Inferior parietal cortex (tissue), 1 donor: ENCODE data around the gene HCN3.

Source experiments
- DNase-seq: peaks from one replicate; pipeline ENCODE4 v3.0.0-alpha.2; 2016; ENCODE audit errors: extremely low spot score

Gene HCN3

GRCh38 chr1:155254228-155254713 is 23.0 kb upstream of the HCN3 start:
- no peak for DNase-seq

GRCh38 chr1:155254714-155255242 is 22.5 kb upstream of the HCN3 start:
- no peak for DNase-seq

DNA sequence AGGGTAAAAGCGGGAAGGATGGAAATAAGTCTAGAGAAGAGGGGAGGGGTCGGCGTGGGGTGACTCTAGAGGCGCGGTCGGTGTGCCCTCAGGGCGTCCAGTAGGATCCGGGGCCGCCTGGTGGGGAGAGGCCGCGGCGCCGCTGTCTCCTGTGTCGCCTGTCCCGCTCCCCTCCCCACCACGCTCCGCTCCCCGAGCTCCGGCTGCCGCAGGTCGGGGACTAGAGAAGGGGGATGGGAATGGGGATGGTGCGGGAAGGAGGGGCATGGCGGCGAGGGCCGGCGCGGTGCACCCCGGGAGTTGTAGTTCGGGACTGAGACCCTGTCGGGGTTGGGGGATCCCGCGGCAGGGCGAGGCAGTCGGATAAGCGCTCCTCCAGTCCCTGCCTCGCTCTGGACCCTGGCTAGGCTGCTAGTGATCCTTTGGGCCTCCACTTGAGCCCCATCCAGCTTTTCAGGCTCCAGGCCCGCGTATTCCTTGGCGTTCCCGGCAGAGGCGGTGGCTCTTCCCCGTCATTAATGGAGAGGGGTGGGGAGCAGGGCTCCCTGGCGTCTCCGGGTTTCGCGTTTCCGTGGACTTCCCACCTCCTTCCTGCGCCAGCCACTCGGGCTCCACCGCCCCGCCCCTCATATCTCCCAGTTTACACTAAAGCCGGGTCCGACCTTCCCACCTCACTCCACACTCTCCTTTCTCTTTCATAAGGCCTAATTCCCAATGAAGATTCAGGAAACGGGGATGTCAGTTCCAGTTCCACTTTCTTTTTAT is 21.8 kb upstream of the HCN3 start, which contains the start of gene ENTREP3:
ENTREP3 (minus strand) TSS at position 241 of the 765 bp plus-strand sequence. CDS start 606 bp downstream, outside the sequence.
- peak; percentile 86 for DNase-seq

DNA sequence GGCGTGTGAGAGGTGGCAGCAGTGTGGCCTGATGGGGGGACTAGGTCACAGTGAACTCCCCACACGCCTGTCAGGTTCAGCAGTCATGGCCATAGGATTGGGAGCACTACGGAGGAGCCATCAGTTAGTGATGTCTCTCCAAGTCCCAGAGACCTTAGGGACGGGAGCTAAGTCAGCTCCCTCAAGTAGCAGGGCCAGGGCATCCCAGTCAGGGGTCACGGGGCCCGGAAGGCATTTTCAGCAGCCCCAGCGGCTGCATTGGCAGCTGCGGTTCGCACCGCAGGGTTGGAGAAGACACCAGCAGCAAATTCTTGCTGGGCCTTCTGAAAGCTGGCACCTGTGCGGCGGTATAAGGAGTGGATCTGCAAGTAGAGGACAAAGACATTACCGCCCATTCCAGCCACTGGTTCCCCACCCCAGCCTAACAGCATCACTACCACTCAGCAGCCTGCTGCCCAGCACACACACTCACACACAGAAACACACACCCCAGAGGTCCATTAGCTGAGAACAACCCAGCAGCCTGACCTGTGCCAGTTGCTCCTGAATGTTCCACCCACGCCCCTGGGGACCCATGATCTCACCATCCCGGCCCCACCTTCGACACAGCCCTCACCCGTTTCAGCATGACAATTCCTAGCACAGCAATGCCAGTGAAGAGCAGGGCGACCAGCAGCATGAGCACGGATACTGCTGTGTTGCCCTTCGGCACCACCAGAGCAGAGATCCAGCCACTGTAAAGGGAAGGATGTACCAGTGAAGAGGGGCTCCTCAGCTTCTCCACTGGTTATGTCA is 21.0 kb upstream of the HCN3 start:
- DNase-seq: no peak

GRCh38 chr1:155260276-155260675 is 17.0 kb upstream of the HCN3 start:
- DNase-seq: no peak

DNA sequence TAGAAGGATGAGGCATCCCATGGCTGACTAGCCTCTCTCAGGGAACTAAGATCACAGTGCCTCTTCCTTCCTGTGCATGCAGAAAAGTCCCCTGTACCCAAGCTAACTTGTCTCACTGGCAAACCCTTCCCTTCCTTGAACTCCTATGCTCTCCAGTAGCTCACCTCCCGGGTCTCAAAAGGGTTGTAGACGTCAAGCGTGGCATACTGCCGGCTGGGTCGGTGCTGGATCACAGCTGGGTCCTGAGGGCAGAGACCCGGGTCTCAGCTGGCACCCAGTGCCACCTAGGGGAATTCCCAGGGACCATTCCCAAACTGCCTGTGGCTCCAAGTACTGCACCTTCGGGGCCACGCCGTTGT is 15.8 kb upstream of the HCN3 start:
- DNase-seq: no peak

GRCh38 chr1:155261852-155262673 is 15.2 kb upstream of the HCN3 start, which contains the start of gene SCAMP3:
SCAMP3 (minus strand) TSS chr1:155262360; CDS start chr1:155262151, 209 bp downstream.
- peak; percentile 99 for DNase-seq

GRCh38 chr1:155263067-155263466 is 14.2 kb upstream of the HCN3 start:
- no peak for DNase-seq

- DNase-seq: no peak
Measured at GRCh38 chr1:155266553-155266952, 10.7 kb upstream of the HCN3 start.

DNA sequence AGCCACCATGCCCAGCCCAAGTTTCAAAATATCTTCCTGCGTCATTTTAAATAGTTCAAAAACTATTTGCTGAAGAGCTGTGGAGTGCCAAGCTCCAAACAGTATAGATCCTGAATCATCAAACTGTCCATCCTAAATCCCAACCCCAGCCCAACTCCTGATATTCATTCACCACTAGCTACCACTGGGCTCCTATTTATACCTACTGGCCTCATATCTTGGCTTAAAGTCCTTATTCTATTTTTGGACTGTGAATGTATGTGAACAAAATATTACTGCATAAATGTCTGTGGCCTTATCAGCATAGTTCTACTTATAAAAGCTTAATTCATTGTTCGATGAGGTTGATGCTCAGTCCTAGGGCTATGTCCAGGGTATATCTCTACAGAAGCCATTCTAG is 9.9 kb upstream of the HCN3 start:
- no peak for DNase-seq

GRCh38 chr1:155268630-155269029 is 8.6 kb upstream of the HCN3 start:
- no peak for DNase-seq

GRCh38 chr1:155269381-155269780 is 7.9 kb upstream of the HCN3 start:
- DNase-seq: no peak

DNA sequence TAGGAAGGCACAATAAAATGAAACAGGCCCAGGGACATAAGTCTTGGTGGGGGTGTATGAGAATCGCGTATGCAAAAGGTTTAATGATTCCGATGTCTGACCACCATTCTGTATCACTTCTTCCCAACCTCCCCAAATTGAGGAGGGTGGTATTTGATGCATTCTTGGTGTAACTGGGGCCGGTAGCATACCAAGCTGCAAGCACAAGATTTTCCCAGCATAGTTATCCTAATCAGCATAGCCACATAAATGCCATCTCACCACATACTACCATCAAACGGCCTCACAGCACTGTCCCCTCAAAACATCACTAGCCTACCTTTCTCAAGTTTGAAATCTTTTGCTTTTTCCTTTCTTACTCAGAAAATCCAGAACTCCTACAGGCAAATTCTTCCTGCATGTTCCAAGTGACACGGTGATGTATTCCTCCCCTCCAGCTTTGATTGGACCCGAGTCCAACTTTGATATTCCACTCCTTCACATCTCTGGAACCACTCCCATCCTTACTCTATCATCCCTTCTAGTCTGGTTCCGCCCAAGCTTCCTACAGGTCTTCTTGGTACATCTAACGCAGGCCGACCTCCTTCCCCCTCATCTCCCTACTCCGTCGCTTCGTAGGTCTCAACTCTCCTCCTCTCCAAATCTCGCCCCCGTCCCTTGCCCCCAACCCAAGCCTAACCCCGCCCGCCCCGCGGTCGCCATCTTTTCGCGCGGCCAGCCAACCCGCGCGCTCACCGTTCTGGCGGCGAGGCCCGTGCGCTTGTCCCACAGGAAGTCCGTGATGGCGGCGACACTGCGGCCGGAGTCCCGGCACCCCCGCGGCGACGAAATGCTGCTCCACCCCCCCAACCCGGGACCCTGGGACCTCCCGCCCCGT is 4.6 kb upstream of the HCN3 start:
- no peak for DNase-seq

DNA sequence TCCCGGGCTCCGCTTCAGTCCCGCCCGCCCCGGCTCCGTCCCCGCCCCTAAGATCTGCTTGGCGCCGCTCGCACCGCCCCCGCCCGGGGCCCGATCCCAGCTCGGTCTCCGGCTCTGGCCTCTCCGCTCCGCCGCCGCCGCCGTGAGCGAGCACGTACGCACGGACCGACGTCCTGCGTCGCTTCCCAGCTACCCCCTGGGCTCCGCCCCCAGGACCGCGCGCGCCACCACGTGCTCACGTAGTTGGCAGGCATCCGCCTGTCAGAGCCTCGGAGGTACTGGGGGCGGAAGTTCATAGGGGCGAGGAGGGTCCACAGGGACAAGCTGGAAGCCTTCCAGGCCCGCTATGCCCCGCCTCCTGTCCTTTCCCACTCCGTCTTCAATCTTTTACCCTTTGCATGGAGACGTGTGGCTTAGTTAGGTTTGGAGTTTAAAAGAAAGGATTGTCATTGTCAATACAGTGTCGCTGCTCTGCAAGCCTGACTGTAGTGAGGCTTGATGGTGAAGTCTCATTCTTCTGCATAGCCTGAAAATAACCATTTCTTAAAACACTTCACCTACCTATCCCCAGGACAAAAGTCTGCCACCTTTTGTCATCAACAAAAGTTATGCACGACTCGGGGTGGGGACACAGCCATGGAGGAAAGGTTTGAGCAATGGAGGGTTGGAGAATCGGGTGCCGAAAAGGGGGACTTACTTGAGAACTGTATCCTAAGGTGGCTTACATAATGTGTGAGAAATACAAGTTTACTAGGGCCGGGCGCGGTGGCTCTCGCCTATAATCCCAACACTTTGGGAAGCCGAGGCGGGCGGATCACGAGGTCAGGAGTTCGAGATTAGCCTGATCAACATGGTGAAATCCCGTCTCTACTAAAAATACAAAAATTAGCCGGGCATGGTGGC is 3.7 kb upstream of the HCN3 start, which contains the start of gene CLK2:
CLK2 (minus strand) TSS at position 162 of the 903 bp plus-strand sequence. CDS start 2,527 bp downstream, outside the sequence.
- peak; percentile 93 for DNase-seq

GRCh38 chr1:155277902-155278688 is 832 bp downstream of the HCN3 start:
- no peak for DNase-seq

- DNase-seq: peak; percentile 13
Measured at GRCh38 chr1:155278689-155279160, 1.5 kb downstream of the HCN3 start.

- no peak for DNase-seq
Measured at GRCh38 chr1:155279268-155279667, 2.0 kb downstream of the HCN3 start.

DNA sequence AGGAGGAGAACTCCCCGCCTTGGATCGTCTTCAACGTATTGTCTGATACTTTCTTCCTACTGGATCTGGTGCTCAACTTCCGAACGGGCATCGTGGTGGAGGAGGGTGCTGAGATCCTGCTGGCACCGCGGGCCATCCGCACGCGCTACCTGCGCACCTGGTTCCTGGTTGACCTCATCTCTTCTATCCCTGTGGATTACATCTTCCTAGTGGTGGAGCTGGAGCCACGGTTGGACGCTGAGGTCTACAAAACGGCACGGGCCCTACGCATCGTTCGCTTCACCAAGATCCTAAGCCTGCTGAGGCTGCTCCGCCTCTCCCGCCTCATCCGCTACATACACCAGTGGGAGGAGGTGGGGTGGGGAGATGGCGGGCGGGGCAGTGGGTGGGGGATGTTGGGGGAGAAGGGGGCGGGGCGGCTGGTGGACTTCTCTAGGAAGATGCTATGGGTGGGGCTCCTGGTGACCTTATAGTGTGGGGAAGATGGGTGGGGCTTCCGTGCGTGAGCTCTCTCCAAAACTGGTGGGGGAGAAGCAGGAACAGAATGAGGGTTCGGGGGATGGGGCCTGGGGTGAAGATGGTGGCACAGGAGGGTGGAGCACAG is 5.3 kb downstream of the HCN3 start:
- no peak for DNase-seq
